ENCODE measurements around the gene MARK4.

Gene MARK4

GRCh38 chr19:45323671-45324081 is 72.6 kb downstream of the MARK4 start:
- Histone ChIP-seq H3K36me3 (ENCODE audit: low read length) (no peaks in the 10 kb centered on the region), H4K20me1 (ENCODE audit: low read depth, low read length) (no peaks in the 10 kb centered on the region), H3K4me2 (ENCODE audit: low read depth, low read length, poor library complexity, severe bottlenecking) (no peak overlapping the region), H3F3A (ENCODE audit: insufficient read depth) (no peaks in the 10 kb centered on the region), H3K27me3 (ENCODE audit: low read length) (no peaks in the 10 kb centered on the region), H3K9ac (ENCODE audit: low read length) (no peak overlapping the region), H2AFZ (ENCODE audit: low read depth, low read length, severe bottlenecking) (no peak overlapping the region), H3K4me3 (ENCODE audit: insufficient read depth, low read length, poor library complexity, severe bottlenecking) (no peak overlapping the region), H3K79me2 (ENCODE audit: insufficient read depth, low read length) (no peaks in the 10 kb centered on the region), H3K9me2 (replicated peaks; ENCODE audit: insufficient read depth, low read length) (no peaks in the 10 kb centered on the region), H3K9me3 (ENCODE audit: insufficient read depth, low read length) (no peaks in the 10 kb centered on the region), H3K27ac (ENCODE audit: low read depth, low read length) (no peak overlapping the region)
- TF ChIP-seq EZH2phosphoT487 (conservative IDR thresholded peaks at IDR 0.05; ENCODE audit: low read length): no peak
- no peak for TF ChIP-seq CTCF (IDR thresholded peaks at IDR 0.05; ENCODE audit: insufficient read depth, low read length, poor library complexity, severe bottlenecking)

- Histone ChIP-seq H3F3A (ENCODE audit: insufficient read depth) (no peaks in the 10 kb centered on the region), H3K27ac (ENCODE audit: low read depth, low read length) (no peak overlapping the region), H3K36me3 (ENCODE audit: low read length) (no peaks in the 10 kb centered on the region), H2AFZ (ENCODE audit: low read depth, low read length, severe bottlenecking) (no peak overlapping the region), H3K9me2 (replicated peaks; ENCODE audit: insufficient read depth, low read length) (no peaks in the 10 kb centered on the region), H3K79me2 (ENCODE audit: insufficient read depth, low read length) (no peaks in the 10 kb centered on the region), H3K4me2 (ENCODE audit: low read depth, low read length, poor library complexity, severe bottlenecking) (no peak overlapping the region), H3K9me3 (ENCODE audit: insufficient read depth, low read length) (no peaks in the 10 kb centered on the region), H3K27me3 (ENCODE audit: low read length) (no peaks in the 10 kb centered on the region), H3K4me3 (ENCODE audit: insufficient read depth, low read length, poor library complexity, severe bottlenecking) (no peak overlapping the region), H4K20me1 (ENCODE audit: low read depth, low read length) (no peaks in the 10 kb centered on the region), H3K9ac (ENCODE audit: low read length) (no peak overlapping the region)
- TF ChIP-seq EZH2phosphoT487 (conservative IDR thresholded peaks at IDR 0.05; ENCODE audit: low read length) (no peak), CTCF (IDR thresholded peaks at IDR 0.05; ENCODE audit: insufficient read depth, low read length, poor library complexity, severe bottlenecking) (no peak)
Observed at GRCh38 chr19:45324349-45324907, 73.4 kb downstream of the MARK4 start.

- H3K4me3 ChIP-seq (ENCODE audit: insufficient read depth, low read length, poor library complexity, severe bottlenecking): no peak overlapping the region
- H3F3A ChIP-seq (ENCODE audit: insufficient read depth): no peaks in the 10 kb centered on the region
- no peak overlapping the region for H3K27ac ChIP-seq (ENCODE audit: low read depth, low read length)
- no peak overlapping the region for H2AFZ ChIP-seq (ENCODE audit: low read depth, low read length, severe bottlenecking)
- no peaks in the 10 kb centered on the region for H3K9me3 ChIP-seq (ENCODE audit: insufficient read depth, low read length)
- H4K20me1 ChIP-seq (ENCODE audit: low read depth, low read length): no peaks in the 10 kb centered on the region
- no peaks in the 10 kb centered on the region for H3K36me3 ChIP-seq (ENCODE audit: low read length)
- no peaks in the 10 kb centered on the region for H3K27me3 ChIP-seq (ENCODE audit: low read length)
- no peaks in the 10 kb centered on the region for H3K9me2 ChIP-seq (replicated peaks; ENCODE audit: insufficient read depth, low read length)
- H3K79me2 ChIP-seq (ENCODE audit: insufficient read depth, low read length): no peaks in the 10 kb centered on the region
- TF ChIP-seq EZH2phosphoT487 (conservative IDR thresholded peaks at IDR 0.05; ENCODE audit: low read length): no peak
- TF ChIP-seq CTCF (IDR thresholded peaks at IDR 0.05; ENCODE audit: insufficient read depth, low read length, poor library complexity, severe bottlenecking): no peak
- no peak overlapping the region for H3K4me2 ChIP-seq (ENCODE audit: low read depth, low read length, poor library complexity, severe bottlenecking)
- no peak overlapping the region for H3K9ac ChIP-seq (ENCODE audit: low read length)
Observed at GRCh38 chr19:45327404-45328143, 76.5 kb downstream of the MARK4 start.

Measured in SU-DHL-6 (cell line).